ENCODE data around the gene PEX6. TPM values are rescaled to one million over a fixed set of nuclear protein-coding genes. Genes with fewer than 3 reads are reported as not detected.

Gene PEX6
- total and polyA plus RNA-seq, 2 of the 13 experiments (the other 11 are each of a cell fraction or from before 2014, with no cell fraction given) = 5.1 to 6.7 TPM

GRCh38 chr6:42984001-42984923 is 5.3 kb upstream of the PEX6 start, which contains the start of gene PPP2R5D (continued):
- TF ChIP-seq U2AF2 (IDR thresholded peaks at IDR 0.05; ENCODE audit: low read depth, low read length) = no peak
- TF ChIP-seq SMAD9 (CRISPR knock-in tag; IDR thresholded peaks at IDR 0.05) = no peak
- TF ChIP-seq ZNF615 (CRISPR knock-in tag; IDR thresholded peaks at IDR 0.05; ENCODE audit: borderline replicate concordance) = peak; percentile 67; the same call in 1 of the 2 replicates
- 0 out of 2 replicates have a peak, but pooled peaks have one; percentile 20 for TF ChIP-seq THRA (CRISPR knock-in tag; IDR thresholded peaks at IDR 0.05; ENCODE audit: borderline replicate concordance)
- TF ChIP-seq ZNF326 (CRISPR knock-in tag; IDR thresholded peaks at IDR 0.05; ENCODE audit: borderline replicate concordance) = no peak
- TF ChIP-seq HIVEP1 (CRISPR knock-in tag; IDR thresholded peaks at IDR 0.05) = no peak; the same call in 1 of the 2 replicates
- TF ChIP-seq ARID4A (CRISPR knock-in tag; IDR thresholded peaks at IDR 0.05; ENCODE audit: borderline replicate concordance) = peak; percentile 67; the same call in 1 of the 2 replicates
- no peak for TF ChIP-seq ZXDC (CRISPR knock-in tag; IDR thresholded peaks at IDR 0.05)
- TF ChIP-seq BORCS8-MEF2B (CRISPR knock-in tag; IDR thresholded peaks at IDR 0.05) = peak; percentile 91
- no peak for TF ChIP-seq SMARCE1 (IDR thresholded peaks at IDR 0.05; ENCODE audit: borderline replicate concordance)
- peak; percentile 76 for TF ChIP-seq SP2 (CRISPR knock-in tag; IDR thresholded peaks at IDR 0.05)
- no peak; the same call in 1 of the 2 replicates for TF ChIP-seq ZNF605 (CRISPR knock-in tag; IDR thresholded peaks at IDR 0.05)
- peak; percentile 35; the same call in 1 of the 2 replicates for TF ChIP-seq ZNF333 (CRISPR knock-in tag; IDR thresholded peaks at IDR 0.05; ENCODE audit: borderline replicate concordance)
- no peak for TF ChIP-seq ZNF878 (CRISPR knock-in tag; IDR thresholded peaks at IDR 0.05)
- TF ChIP-seq ZNF891 (CRISPR knock-in tag; IDR thresholded peaks at IDR 0.05) = peak; percentile 46; the same call in 1 of the 2 replicates
- peak; percentile 29; the same call in 1 of the 2 replicates for TF ChIP-seq ZNF768 (CRISPR knock-in tag; IDR thresholded peaks at IDR 0.05)
- no peak for TF ChIP-seq ZNF713 (CRISPR knock-in tag; IDR thresholded peaks at IDR 0.05)
- peak; percentile 80; the same call in 1 of the 2 replicates for TF ChIP-seq E2F1 (CRISPR knock-in tag; IDR thresholded peaks at IDR 0.05)
- no peak for TF ChIP-seq KDM4B (CRISPR knock-in tag; IDR thresholded peaks at IDR 0.05)

Data from HepG2 (cell line).